Mucosa of descending colon (tissue), 3 donors: ENCODE results near the gene MT1A. TPM values are rescaled to one million over a fixed set of nuclear protein-coding genes. Genes with fewer than 3 reads are reported as not detected.

ENCODE experiments used
- ATAC-seq: fragments of 200-7000 bp; cut with Tn5 transposase; one replicate; pipeline ENCODE4 v1.9.1; 2020; ENCODE audit warnings: mild to moderate bottlenecking, moderate library complexity
- DNase-seq, 3 donors: peaks; one replicate each; pipeline ENCODE4 v3.0.0-alpha.2; 2020
- H3K36me3 ChIP-seq: fragments of 200-600 bp; one replicate; pipeline ENCODE4 v1.8.0; 2021; ENCODE audit warnings: low read depth, mild to moderate bottlenecking
- H3K4me1 ChIP-seq: fragments of 200-600 bp; one replicate; pipeline ENCODE4 v1.8.0; 2021; ENCODE audit warnings: low read depth, mild to moderate bottlenecking
- H3K4me3 ChIP-seq: fragments of 200-600 bp; one replicate; pipeline ENCODE4 v1.8.0; 2021; ENCODE audit warnings: mild to moderate bottlenecking
- H3K9me3 ChIP-seq: fragments of 200-600 bp; one replicate; pipeline ENCODE4 v1.8.0; 2021; ENCODE audit warnings: mild to moderate bottlenecking
- CTCF ChIP-seq: fragments of 200-600 bp; IDR thresholded peaks from one replicate; pipeline ENCODE4 v1.8.0; 2022; ENCODE audit warnings: antibody characterized with exemption, mild to moderate bottlenecking
- intact Hi-C, 2 donors: fragments of 100-400 bp; cut with DNase I in 1 of 2; cut with micrococcal nuclease in 1 of 2; formaldehyde crosslinking; loops; one replicate each; pipeline versions ENCODE4 v1.11.0 to v1.11.1; 2022; cut with DNase I, micrococcal nuclease
- total RNA-seq, 3 donors: library from RNA; stranded (reverse); fragmentation: NEBNext Ultra II Directional in 2 of 3; extraction: Animal tissue kit (Norgen Biotek cat#: 25700) in 2 of 3; gene quantifications; one replicate each; pipeline versions ENCODE4 v1.2.1 to v1.2.4, GENCODE V29; 2021 to 2023
- donor health status: DM: no; HTN: no; CAD: no; lungs with moderate emphysema.
- donor health status: DM: no; HTN: no; CAD: no.
- donor health status: DM: no; HTN: yes; CAD: no.

Gene MT1A
- total RNA-seq, 3 donors from 2014 or later = 4.5 to 9.7 (median 8.9) TPM

- ATAC-seq (no peak), DNase-seq (no peak)
- H3K9me3 ChIP-seq = no peaks in the 10 kb centered on the region
- no peak for TF ChIP-seq CTCF
- intact Hi-C loops = no loop called here
- no peak within 1 kb of the TSS for H3K4me3 ChIP-seq
- H3K36me3 ChIP-seq = no peaks in the 10 kb centered on the region
- peaks cover 11% of the 10 kb centered on the region for H3K4me1 ChIP-seq
Observed at GRCh38 chr16:56651586-56651985, 13.1 kb downstream of the MT1A start, which contains the start of gene MT1B. TSS of gene MT1B (plus strand) at chr16:56651886. CDS start at chr16:56651954, 68 bp downstream.

GRCh38 chr16:56652600-56652999 lies 14.1 kb downstream of the MT1A start:
- intact Hi-C loops = no loop called here
- Histone ChIP-seq H3K9me3 (no peaks in the 10 kb centered on the region), H3K36me3 (no peaks in the 10 kb centered on the region), H3K4me3 (no peak overlapping the region), H3K4me1 (peaks cover 11% of the 10 kb centered on the region)
- no peak for DNase-seq
- no peak for TF ChIP-seq CTCF
- ATAC-seq = no peak

- DNase-seq (no peak), ATAC-seq (no peak)
- Histone ChIP-seq H3K9me3 (no peaks in the 10 kb centered on the region), H3K36me3 (no peaks in the 10 kb centered on the region), H3K4me3 (no peak overlapping the region), H3K4me1 (peaks cover 11% of the 10 kb centered on the region)
- intact Hi-C loops = no loop called here
- no peak for TF ChIP-seq CTCF
Observed at GRCh38 chr16:56653218-56653617, 14.8 kb downstream of the MT1A start.

- peak within 1 kb of the TSS; percentile 36 for H3K4me3 ChIP-seq
- H3K36me3 ChIP-seq = no peaks in the 10 kb centered on the region
- intact Hi-C loops = no loop called here
- no peak for TF ChIP-seq CTCF
- peaks cover 15% of the 10 kb centered on the region for H3K4me1 ChIP-seq
- no peaks in the 10 kb centered on the region for H3K9me3 ChIP-seq
- peak; percentile 96 to 99 (median 97) for DNase-seq
- ATAC-seq = peak; percentile 97
Observed at GRCh38 chr16:56657555-56658326, 19.3 kb downstream of the MT1A start, which contains the start of gene MT1F. TSS of gene MT1F (plus strand) at chr16:56657959. CDS start at chr16:56658059, 100 bp downstream.

- DNase-seq (peak in 1 of 3 donors; percentile 55), ATAC-seq (no peak)
- no peak for TF ChIP-seq CTCF
- intact Hi-C loops = no loop called here
- no peaks in the 10 kb centered on the region for H3K36me3 ChIP-seq
- H3K9me3 ChIP-seq = no peaks in the 10 kb centered on the region
- H3K4me1 ChIP-seq = peaks cover 15% of the 10 kb centered on the region
- H3K4me3 ChIP-seq = no peak overlapping the region
Observed at GRCh38 chr16:56658327-56658875, 19.9 kb downstream of the MT1A start.
